K562 (cell line): ENCODE data around the gene PGD. TPM values are rescaled to one million over a fixed set of nuclear protein-coding genes. Genes with fewer than 3 reads are reported as not detected.

ENCODE experiments used
- ARID1B ChIP-seq: fragments of 450-650 bp; IDR thresholded peaks from 2 replicates; pipeline ENCODE4 v1.6.1; 2016; ENCODE audit warnings: antibody characterized with exemption, mild to moderate bottlenecking, inconsistent platforms
- EHMT2 ChIP-seq: fragments of 450-650 bp; IDR thresholded peaks from 2 replicates; pipeline ENCODE4 v1.6.1; 2018; ENCODE audit warnings: antibody characterized with exemption
- ETV6 ChIP-seq, 3 experiments: fragments of 150-350 bp in 1 of 3; sonication (generic) in 1 of 3; formaldehyde crosslinking in 1 of 3; IDR thresholded peaks; 2 replicates each; pipeline versions ENCODE4 v1.6.1 to v1.8.0; 2014 to 2022; ENCODE audit warnings: borderline replicate concordance in 2 of 3, low read depth in 2 of 3, antibody characterized with exemption in 1 of 3, low read length in 1 of 3, mild to moderate bottlenecking in 1 of 3, missing genetic modification reagents in 1 of 3
- FOXM1 ChIP-seq, 2 experiments: fragments of 450-650 bp in 1 of 2; sonication (generic) in 1 of 2; formaldehyde crosslinking in 1 of 2; IDR thresholded peaks; 2 replicates each; pipeline versions ENCODE4 v1.6.1 to v1.9.0; 2017 to 2022; ENCODE audit warnings: low read depth in 2 of 2, mild to moderate bottlenecking in 2 of 2, missing genetic modification reagents in 1 of 2, moderate library complexity in 1 of 2
- HMBOX1 ChIP-seq: sonication (generic); IDR thresholded peaks from 2 replicates; pipeline ENCODE4 v1.6.1; 2016
- JUN ChIP-seq, 2 experiments: sonication (generic) in 1 of 2; formaldehyde crosslinking in 1 of 2; IDR thresholded peaks; 2 replicates each; pipeline versions ENCODE4 v1.6.1 to v1.8.0; 2012 to 2022; ENCODE audit warnings: borderline replicate concordance in 2 of 2, mild to moderate bottlenecking in 2 of 2, improper control_type of control experiment in 1 of 2, low read depth in 1 of 2, low read length in 1 of 2, missing genetic modification reagents in 1 of 2
- MAFK ChIP-seq: IDR thresholded peaks from 2 replicates; pipeline ENCODE4 v1.6.1; 2011; ENCODE audit warnings: low read length, improper control_type of control experiment
- MBD2 ChIP-seq: sonication (generic); IDR thresholded peaks from 2 replicates; pipeline ENCODE4 v1.6.1; 2016; ENCODE audit warnings: low read depth, borderline replicate concordance
- MTF1 ChIP-seq: fragments of 250-450 bp; sonication (Bioruptor Pico); IDR thresholded peaks from 2 replicates; pipeline ENCODE4 v1.9.0; 2021; ENCODE audit warnings: moderate library complexity, mild to moderate bottlenecking, inconsistent platforms, borderline replicate concordance
- NFXL1 ChIP-seq: fragments of 450-650 bp; formaldehyde crosslinking; IDR thresholded peaks from 2 replicates; pipeline ENCODE4 v1.4.0; 2021; ENCODE audit warnings: mild to moderate bottlenecking
- NUFIP1 ChIP-seq: fragments of 450-650 bp; IDR thresholded peaks from 2 replicates; pipeline ENCODE4 v1.6.1; 2018; ENCODE audit not compliant: partially characterized antibody
- POLR2AphosphoS5 ChIP-seq: IDR thresholded peaks from 2 replicates; pipeline ENCODE4 v1.6.1; 2011; ENCODE audit warnings: mild to moderate bottlenecking, low read depth, low read length, moderate library complexity; ENCODE audit not compliant: control insufficient read depth, insufficient read depth
- PURB ChIP-seq: sonication (generic); formaldehyde crosslinking; IDR thresholded peaks from 2 replicates; pipeline ENCODE4 v1.9.0; 2021; ENCODE audit warnings: low read depth, mild to moderate bottlenecking, missing genetic modification reagents
- SETDB1 ChIP-seq: IDR thresholded peaks from one replicate; pipeline ENCODE4 v1.6.1; 2012; ENCODE audit warnings: low read length, control low read depth, inconsistent platforms
- THAP12 ChIP-seq: fragments of 250-450 bp; sonication (Bioruptor Pico); IDR thresholded peaks from 2 replicates; pipeline ENCODE4 v1.9.0; 2021; ENCODE audit warnings: mild to moderate bottlenecking, inconsistent platforms
- ZBTB1 ChIP-seq: sonication (generic); formaldehyde crosslinking; IDR thresholded peaks from 2 replicates; pipeline ENCODE4 v1.8.1; 2023; ENCODE audit warnings: missing genetic modification reagents, low read depth, mild to moderate bottlenecking, borderline replicate concordance
- ZBTB26 ChIP-seq: fragments of 450-650 bp; formaldehyde crosslinking; IDR thresholded peaks from 2 replicates; pipeline ENCODE4 v1.4.0; 2022; ENCODE audit warnings: missing genetic modification characterization
- ZNF133 ChIP-seq: fragments of 250-450 bp; sonication (Bioruptor Pico); IDR thresholded peaks from 2 replicates; pipeline ENCODE4 v1.4.0; 2020; ENCODE audit warnings: mild to moderate bottlenecking
- ZNF253 ChIP-seq: fragments of 250-450 bp; sonication (Bioruptor Pico); conservative IDR thresholded peaks from 2 replicates; pipeline ENCODE4 v1.6.1; 2021; ENCODE audit warnings: mild to moderate bottlenecking
- ZNF316 ChIP-seq: fragments of 450-650 bp; IDR thresholded peaks from 2 replicates; pipeline ENCODE4 v1.6.1; 2016
- ZNF449 ChIP-seq: fragments of 250-450 bp; sonication (Bioruptor Pico); IDR thresholded peaks from 2 replicates; pipeline ENCODE4 v1.8.0; 2022; ENCODE audit warnings: moderate library complexity, mild to moderate bottlenecking, inconsistent platforms
- ZNF764 ChIP-seq: fragments of 250-450 bp; sonication (Bioruptor Pico); IDR thresholded peaks from 2 replicates; pipeline ENCODE4 v1.4.0; 2020; ENCODE audit warnings: low read depth, mild to moderate bottlenecking, moderate library complexity
- polyA plus RNA-seq, 8 experiments: library from polyadenylated mRNA; depleted of rRNA in 4 of 8; stranded (reverse) in 5 of 8; unstranded in 3 of 8; fragments of >200 nt; fragmentation: Nextera tagmentation in 2 of 8; fragmentation: Illumina TruSeq in 1 of 8; extraction: Ambion mirVana in 2 of 8; extraction: Trizol in 1 of 8; gene quantifications; 2 replicates each; pipeline versions ENCODE4 v1.2.1 to v1.2.3, GENCODE V29; 2011 to 2014; ENCODE audit warnings: inconsistent platforms in 1 of 8, missing spikeins in 1 of 8
- total RNA-seq, 7 experiments: library from RNA; depleted of rRNA in 6 of 7; stranded (reverse); fragments of >200 nt in 6 of 7; fragmentation: Illumina TruSeq in 2 of 7; extraction: Trizol in 2 of 7; gene quantifications; 2 replicates each; pipeline versions ENCODE4 v1.2.1 to v1.2.3, GENCODE V29; 2011 to 2021; ENCODE audit warnings: low replicate concordance in 1 of 7

The PGD gene
- total and polyA plus RNA-seq, 9 of the 15 experiments (the other 6 are each of a cell fraction or from before 2014, with no cell fraction given): 177 to 542 (median 270) TPM

GRCh38 chr1:10378081-10378841, 20.6 kb upstream of the PGD start (continued):
- TF ChIP-seq ZNF449 (CRISPR knock-in tag) (no peak), POLR2AphosphoS5 (no peak), ARID1B (peak; percentile 39; the same call in 1 of the 2 replicates), ZBTB1 (CRISPR knock-in tag) (no peak), HMBOX1 (no peak), ZNF133 (CRISPR knock-in tag) (no peak), EHMT2 (no peak), JUN (IDR thresholded peaks at IDR 0.05; ENCODE audit: borderline replicate concordance, low read depth, low read length) (peak; percentile 26; the same call in 1 of the 2 replicates), JUN (CRISPR knock-in tag; IDR thresholded peaks at IDR 0.05; ENCODE audit: borderline replicate concordance) (no peak), MTF1 (CRISPR knock-in tag) (no peak), PURB (CRISPR knock-in tag) (no peak), ZNF253 (CRISPR knock-in tag) (no peak), ZNF764 (CRISPR knock-in tag) (no peak), SETDB1 (peak; percentile 64), FOXM1 (IDR thresholded peaks at IDR 0.05; ENCODE audit: low read depth) (no peak), FOXM1 (CRISPR knock-in tag; IDR thresholded peaks at IDR 0.05; ENCODE audit: low read depth) (no peak), ZNF316 (peak; percentile 33), ZBTB26 (CRISPR knock-in tag) (no peak), THAP12 (CRISPR knock-in tag) (no peak), MAFK (no peak), NFXL1 (CRISPR knock-in tag) (no peak), MBD2 (no peak), NUFIP1 (no peak), ETV6 (IDR thresholded peaks at IDR 0.05; ENCODE audit: borderline replicate concordance in 1 of 2, low read depth in 2 of 2, low read length in 1 of 2) (no peak), ETV6 (CRISPR knock-in tag; IDR thresholded peaks at IDR 0.05; ENCODE audit: borderline replicate concordance) (no peak)
